Uterus (tissue), 2 donors: ENCODE results near the gene CABCOCO1.

Source experiments
- CTCF ChIP-seq, 4 experiments: fragments of 200-600 bp in 2 of 4; fragments of 450-650 bp in 2 of 4; sonication (generic) in 2 of 4; IDR thresholded peaks; one replicate each; pipeline ENCODE4 v1.5.1; 2016 to 2019; ENCODE audit warnings: antibody characterized with exemption in 4 of 4, mild to moderate bottlenecking in 2 of 4, moderate library complexity in 1 of 4
- POLR2A ChIP-seq, 2 donors: fragments of 450-650 bp; IDR thresholded peaks; one replicate each; pipeline ENCODE4 v1.6.1; 2016; ENCODE audit warnings: antibody characterized with exemption in 2 of 2, mild to moderate bottlenecking in 1 of 2, moderate library complexity in 1 of 2

GRCh38 chr10:61662794-61663259 is at the start of gene CABCOCO1:
- TF ChIP-seq CTCF (IDR thresholded peaks at IDR 0.05) (peak in 1 of 4 experiments; percentile 16), POLR2A (IDR thresholded peaks at IDR 0.05) (no peak)
